ENCODE measurements around the gene SMIM27. TPM values are rescaled to one million over a fixed set of nuclear protein-coding genes. Genes with fewer than 3 reads are reported as not detected.
A peak's percentile ranks its signal among the peaks of the same experiment; 100 is the strongest.

The SMIM27 gene
- total and polyA plus RNA-seq, 2 of the 13 experiments (the other 11 are each of a cell fraction or from before 2014, with no cell fraction given): 17.9 to 19.0 TPM

DNA sequence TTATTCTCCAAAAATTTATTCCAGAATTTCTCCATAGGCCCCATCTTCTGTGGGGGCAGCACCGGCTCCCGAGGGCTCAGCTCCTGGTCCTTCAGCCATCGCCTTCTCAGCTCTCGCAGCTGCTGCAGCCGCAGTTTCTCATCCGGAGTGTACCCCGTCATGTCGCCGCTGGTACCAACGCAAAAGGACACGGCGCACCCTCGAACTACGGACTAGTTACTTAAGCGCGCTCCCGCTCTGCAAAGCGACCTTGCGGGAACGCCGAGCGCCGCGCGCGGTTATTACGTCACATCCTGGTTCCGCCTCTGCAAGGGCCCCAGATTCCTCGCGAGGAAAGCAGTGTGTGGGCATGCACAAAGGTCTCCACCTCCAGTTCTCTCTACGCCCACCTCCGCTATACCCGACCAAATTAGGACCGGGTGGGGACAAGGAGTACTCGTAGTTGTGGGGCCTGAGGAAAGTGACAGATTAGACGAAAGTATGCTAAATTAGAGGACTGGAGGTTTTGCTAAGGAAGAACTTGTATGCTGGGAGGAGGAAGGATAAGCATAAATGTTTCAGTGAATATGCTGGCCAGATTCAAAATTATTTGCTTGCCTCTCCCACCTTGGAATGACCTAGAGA is 20.9 kb downstream of the SMIM27 start, which contains the start of gene NDUFB6 (continued):
- TF ChIP-seq ARNT2 (CRISPR knock-in tag; IDR thresholded peaks at IDR 0.05; ENCODE audit: low read depth): peak; percentile 73; the same call in 1 of the 2 replicates
- no peak for TF ChIP-seq CHD4 (IDR thresholded peaks at IDR 0.05; ENCODE audit: borderline replicate concordance, low read length)
- peak; percentile 36; the same call in 1 of the 2 replicates for TF ChIP-seq RXRB (CRISPR knock-in tag; IDR thresholded peaks at IDR 0.05; ENCODE audit: borderline replicate concordance)
- TF ChIP-seq GPN1 (CRISPR knock-in tag; IDR thresholded peaks at IDR 0.05; ENCODE audit: borderline replicate concordance): no peak
- TF ChIP-seq IRX3 (CRISPR knock-in tag; IDR thresholded peaks at IDR 0.05; ENCODE audit: borderline replicate concordance, low read depth): no peak
- peak; percentile 71; the same call in 1 of the 2 replicates for TF ChIP-seq ZNF878 (CRISPR knock-in tag; IDR thresholded peaks at IDR 0.05)
- TF ChIP-seq, protein P1, sequence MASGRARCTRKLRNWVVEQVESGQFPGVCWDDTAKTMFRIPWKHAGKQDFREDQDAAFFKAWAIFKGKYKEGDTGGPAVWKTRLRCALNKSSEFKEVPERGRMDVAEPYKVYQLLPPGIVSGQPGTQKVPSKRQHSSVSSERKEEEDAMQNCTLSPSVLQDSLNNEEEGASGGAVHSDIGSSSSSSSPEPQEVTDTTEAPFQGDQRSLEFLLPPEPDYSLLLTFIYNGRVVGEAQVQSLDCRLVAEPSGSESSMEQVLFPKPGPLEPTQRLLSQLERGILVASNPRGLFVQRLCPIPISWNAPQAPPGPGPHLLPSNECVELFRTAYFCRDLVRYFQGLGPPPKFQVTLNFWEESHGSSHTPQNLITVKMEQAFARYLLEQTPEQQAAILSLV (CRISPR knock-in tag; IDR thresholded peaks at IDR 0.05; ENCODE audit: borderline replicate concordance): peak; percentile 69; the same call in 1 of the 2 replicates
- TF ChIP-seq ZNF510 (CRISPR knock-in tag; IDR thresholded peaks at IDR 0.05; ENCODE audit: low read depth): peak; percentile 83; the same call in 1 of the 2 replicates
- TF ChIP-seq, protein P2, sequence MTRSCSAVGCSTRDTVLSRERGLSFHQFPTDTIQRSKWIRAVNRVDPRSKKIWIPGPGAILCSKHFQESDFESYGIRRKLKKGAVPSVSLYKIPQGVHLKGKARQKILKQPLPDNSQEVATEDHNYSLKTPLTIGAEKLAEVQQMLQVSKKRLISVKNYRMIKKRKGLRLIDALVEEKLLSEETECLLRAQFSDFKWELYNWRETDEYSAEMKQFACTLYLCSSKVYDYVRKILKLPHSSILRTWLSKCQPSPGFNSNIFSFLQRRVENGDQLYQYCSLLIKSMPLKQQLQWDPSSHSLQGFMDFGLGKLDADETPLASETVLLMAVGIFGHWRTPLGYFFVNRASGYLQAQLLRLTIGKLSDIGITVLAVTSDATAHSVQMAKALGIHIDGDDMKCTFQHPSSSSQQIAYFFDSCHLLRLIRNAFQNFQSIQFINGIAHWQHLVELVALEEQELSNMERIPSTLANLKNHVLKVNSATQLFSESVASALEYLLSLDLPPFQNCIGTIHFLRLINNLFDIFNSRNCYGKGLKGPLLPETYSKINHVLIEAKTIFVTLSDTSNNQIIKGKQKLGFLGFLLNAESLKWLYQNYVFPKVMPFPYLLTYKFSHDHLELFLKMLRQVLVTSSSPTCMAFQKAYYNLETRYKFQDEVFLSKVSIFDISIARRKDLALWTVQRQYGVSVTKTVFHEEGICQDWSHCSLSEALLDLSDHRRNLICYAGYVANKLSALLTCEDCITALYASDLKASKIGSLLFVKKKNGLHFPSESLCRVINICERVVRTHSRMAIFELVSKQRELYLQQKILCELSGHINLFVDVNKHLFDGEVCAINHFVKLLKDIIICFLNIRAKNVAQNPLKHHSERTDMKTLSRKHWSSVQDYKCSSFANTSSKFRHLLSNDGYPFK (CRISPR knock-in tag; IDR thresholded peaks at IDR 0.05; ENCODE audit: borderline replicate concordance): peak; percentile 64; the same call in 1 of the 2 replicates
- TF ChIP-seq, protein P3, sequence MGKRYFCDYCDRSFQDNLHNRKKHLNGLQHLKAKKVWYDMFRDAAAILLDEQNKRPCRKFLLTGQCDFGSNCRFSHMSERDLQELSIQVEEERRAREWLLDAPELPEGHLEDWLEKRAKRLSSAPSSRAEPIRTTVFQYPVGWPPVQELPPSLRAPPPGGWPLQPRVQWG (CRISPR knock-in tag; IDR thresholded peaks at IDR 0.05; ENCODE audit: borderline replicate concordance, low read depth): no peak
- TF ChIP-seq ZNF562 (CRISPR knock-in tag; IDR thresholded peaks at IDR 0.05; ENCODE audit: borderline replicate concordance): no peak
- TF ChIP-seq ZNF841 (CRISPR knock-in tag; IDR thresholded peaks at IDR 0.05; ENCODE audit: borderline replicate concordance): no peak
- peak; percentile 78; the same call in 1 of the 2 replicates for TF ChIP-seq ZNF225 (CRISPR knock-in tag; IDR thresholded peaks at IDR 0.05)
- TF ChIP-seq, protein P4, sequence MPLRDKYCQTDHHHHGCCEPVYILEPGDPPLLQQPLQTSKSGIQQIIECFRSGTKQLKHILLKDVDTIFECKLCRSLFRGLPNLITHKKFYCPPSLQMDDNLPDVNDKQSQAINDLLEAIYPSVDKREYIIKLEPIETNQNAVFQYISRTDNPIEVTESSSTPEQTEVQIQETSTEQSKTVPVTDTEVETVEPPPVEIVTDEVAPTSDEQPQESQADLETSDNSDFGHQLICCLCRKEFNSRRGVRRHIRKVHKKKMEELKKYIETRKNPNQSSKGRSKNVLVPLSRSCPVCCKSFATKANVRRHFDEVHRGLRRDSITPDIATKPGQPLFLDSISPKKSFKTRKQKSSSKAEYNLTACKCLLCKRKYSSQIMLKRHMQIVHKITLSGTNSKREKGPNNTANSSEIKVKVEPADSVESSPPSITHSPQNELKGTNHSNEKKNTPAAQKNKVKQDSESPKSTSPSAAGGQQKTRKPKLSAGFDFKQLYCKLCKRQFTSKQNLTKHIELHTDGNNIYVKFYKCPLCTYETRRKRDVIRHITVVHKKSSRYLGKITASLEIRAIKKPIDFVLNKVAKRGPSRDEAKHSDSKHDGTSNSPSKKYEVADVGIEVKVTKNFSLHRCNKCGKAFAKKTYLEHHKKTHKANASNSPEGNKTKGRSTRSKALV (CRISPR knock-in tag; IDR thresholded peaks at IDR 0.05): peak; percentile 35; the same call in 1 of the 2 replicates
- no peak for TF ChIP-seq MAFF (IDR thresholded peaks at IDR 0.05; ENCODE audit: low read depth, low read length)
- TF ChIP-seq ZNF547 (CRISPR knock-in tag; IDR thresholded peaks at IDR 0.05): 0 out of 2 replicates have a peak, but pooled peaks have one; percentile 54
- TF ChIP-seq, protein P5, sequence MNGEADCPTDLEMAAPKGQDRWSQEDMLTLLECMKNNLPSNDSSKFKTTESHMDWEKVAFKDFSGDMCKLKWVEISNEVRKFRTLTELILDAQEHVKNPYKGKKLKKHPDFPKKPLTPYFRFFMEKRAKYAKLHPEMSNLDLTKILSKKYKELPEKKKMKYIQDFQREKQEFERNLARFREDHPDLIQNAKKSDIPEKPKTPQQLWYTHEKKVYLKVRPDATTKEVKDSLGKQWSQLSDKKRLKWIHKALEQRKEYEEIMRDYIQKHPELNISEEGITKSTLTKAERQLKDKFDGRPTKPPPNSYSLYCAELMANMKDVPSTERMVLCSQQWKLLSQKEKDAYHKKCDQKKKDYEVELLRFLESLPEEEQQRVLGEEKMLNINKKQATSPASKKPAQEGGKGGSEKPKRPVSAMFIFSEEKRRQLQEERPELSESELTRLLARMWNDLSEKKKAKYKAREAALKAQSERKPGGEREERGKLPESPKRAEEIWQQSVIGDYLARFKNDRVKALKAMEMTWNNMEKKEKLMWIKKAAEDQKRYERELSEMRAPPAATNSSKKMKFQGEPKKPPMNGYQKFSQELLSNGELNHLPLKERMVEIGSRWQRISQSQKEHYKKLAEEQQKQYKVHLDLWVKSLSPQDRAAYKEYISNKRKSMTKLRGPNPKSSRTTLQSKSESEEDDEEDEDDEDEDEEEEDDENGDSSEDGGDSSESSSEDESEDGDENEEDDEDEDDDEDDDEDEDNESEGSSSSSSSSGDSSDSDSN (CRISPR knock-in tag; IDR thresholded peaks at IDR 0.05): peak; percentile 53; the same call in 1 of the 2 replicates
- peak; percentile 80 for TF ChIP-seq DR1 (CRISPR knock-in tag; IDR thresholded peaks at IDR 0.05)
- TF ChIP-seq PHB2 (IDR thresholded peaks at IDR 0.05; ENCODE audit: partially characterized antibody): no peak
- 0 out of 2 replicates have a peak, but pooled peaks have one; percentile 43 for TF ChIP-seq KLF9 (CRISPR knock-in tag; IDR thresholded peaks at IDR 0.05; ENCODE audit: low read depth)
- TF ChIP-seq KAT8 (CRISPR knock-in tag; IDR thresholded peaks at IDR 0.05): peak; percentile 99

All from HepG2 (cell line).